ENCODE data around the gene EFCC1. TPM values are rescaled to one million over a fixed set of nuclear protein-coding genes. Genes with fewer than 3 reads are reported as not detected.

EFCC1 gene
- total RNA-seq, 1 experiment from 2014 or later: not detected

- Histone ChIP-seq H3K27ac (ENCODE audit: low read depth, low read length, poor library complexity, severe bottlenecking) (no peak overlapping the region), H3K4me1 (ENCODE audit: insufficient read depth, low read length, poor library complexity, severe bottlenecking) (peaks cover 23% of the 10 kb centered on the region), H3K4me3 (ENCODE audit: low read depth, low read length, poor library complexity, severe bottlenecking) (no peak overlapping the region), H3K9me3 (ENCODE audit: low read depth, low read length, poor library complexity, severe bottlenecking) (no peaks in the 10 kb centered on the region), H3K36me3 (ENCODE audit: insufficient read depth, low read length, poor library complexity, severe bottlenecking) (no peaks in the 10 kb centered on the region), H3K27me3 (replicated peaks; ENCODE audit: insufficient read depth, low read depth, low read length, poor library complexity) (peaks cover 41% of the 10 kb centered on the region)
- TF ChIP-seq EZH2 (IDR thresholded peaks at IDR 0.05; ENCODE audit: borderline replicate concordance, low read depth, low read length, poor library complexity, severe bottlenecking): no peak
- no peak for TF ChIP-seq CTCF (conservative IDR thresholded peaks at IDR 0.05; ENCODE audit: low read depth, low read length)
- DNase-seq (ENCODE audit: low spot score): no peak
- intact Hi-C loops (cut with micrococcal nuclease; ENCODE audit: unreplicated experiment): no loop called here
- BruUV-seq (replicated peaks): no TSS peak
- POLR2A ChIA-PET (ENCODE audit: low non-redundant PET): no interaction called here
- CTCF ChIA-PET: no interaction called here
Measured at GRCh38 chr3:129002573-129003569, 1.8 kb downstream of the EFCC1 start.

GRCh38 chr3:129003578-129004112, 2.5 kb downstream of the EFCC1 start:
- peaks cover 17% of the 10 kb centered on the region for H3K4me1 ChIP-seq (ENCODE audit: insufficient read depth, low read length, poor library complexity, severe bottlenecking)
- no peaks in the 10 kb centered on the region for H3K9me3 ChIP-seq (ENCODE audit: low read depth, low read length, poor library complexity, severe bottlenecking)
- H3K27ac ChIP-seq (ENCODE audit: low read depth, low read length, poor library complexity, severe bottlenecking): no peak overlapping the region
- intact Hi-C loops (cut with micrococcal nuclease; ENCODE audit: unreplicated experiment): no loop called here
- BruUV-seq (replicated peaks): no TSS peak
- DNase-seq (ENCODE audit: low spot score): no peak
- CTCF ChIA-PET: interaction anchor here (0.7 kb wide), 1 partner anchor 1107 kb away, joined by 3 read pairs; no protein-coding TSS in a partner anchor
- TF ChIP-seq CTCF (conservative IDR thresholded peaks at IDR 0.05; ENCODE audit: low read depth, low read length): no peak
- no peak for TF ChIP-seq EZH2 (IDR thresholded peaks at IDR 0.05; ENCODE audit: borderline replicate concordance, low read depth, low read length, poor library complexity, severe bottlenecking)
- H3K36me3 ChIP-seq (ENCODE audit: insufficient read depth, low read length, poor library complexity, severe bottlenecking): no peaks in the 10 kb centered on the region
- H3K27me3 ChIP-seq (replicated peaks; ENCODE audit: insufficient read depth, low read depth, low read length, poor library complexity): peaks cover 41% of the 10 kb centered on the region
- H3K4me3 ChIP-seq (ENCODE audit: low read depth, low read length, poor library complexity, severe bottlenecking): no peak overlapping the region
- POLR2A ChIA-PET (ENCODE audit: low non-redundant PET): no interaction called here

- H3K27ac ChIP-seq (ENCODE audit: low read depth, low read length, poor library complexity, severe bottlenecking): no peak overlapping the region
- ChIA-PET CTCF (no interaction called here), POLR2A (ENCODE audit: low non-redundant PET) (no interaction called here)
- BruUV-seq (replicated peaks): no TSS peak
- TF ChIP-seq EZH2 (IDR thresholded peaks at IDR 0.05; ENCODE audit: borderline replicate concordance, low read depth, low read length, poor library complexity, severe bottlenecking) (no peak), CTCF (conservative IDR thresholded peaks at IDR 0.05; ENCODE audit: low read depth, low read length) (no peak)
- no peaks in the 10 kb centered on the region for H3K9me3 ChIP-seq (ENCODE audit: low read depth, low read length, poor library complexity, severe bottlenecking)
- no peaks in the 10 kb centered on the region for H3K36me3 ChIP-seq (ENCODE audit: insufficient read depth, low read length, poor library complexity, severe bottlenecking)
- H3K4me3 ChIP-seq (ENCODE audit: low read depth, low read length, poor library complexity, severe bottlenecking): no peak overlapping the region
- intact Hi-C loops (cut with micrococcal nuclease; ENCODE audit: unreplicated experiment): no loop called here
- DNase-seq (ENCODE audit: low spot score): no peak
- H3K4me1 ChIP-seq (ENCODE audit: insufficient read depth, low read length, poor library complexity, severe bottlenecking): peaks cover 10% of the 10 kb centered on the region
- H3K27me3 ChIP-seq (replicated peaks; ENCODE audit: insufficient read depth, low read depth, low read length, poor library complexity): peaks cover 41% of the 10 kb centered on the region
Measured at GRCh38 chr3:129004639-129005295, 3.7 kb downstream of the EFCC1 start.
